ENCODE results near the gene ENPP6. TPM values are rescaled to one million over a fixed set of nuclear protein-coding genes. Genes with fewer than 3 reads are reported as not detected.
"Not testable (repeated sequence)": the region's sequence is repeated elsewhere in the genome, so short reads cannot be mapped to it uniquely, and the experiment has no call there.

Gene ENPP6
- polyA plus RNA-seq, 4 donors: 0.67 to 7.4 (median 5.0) TPM

DNA sequence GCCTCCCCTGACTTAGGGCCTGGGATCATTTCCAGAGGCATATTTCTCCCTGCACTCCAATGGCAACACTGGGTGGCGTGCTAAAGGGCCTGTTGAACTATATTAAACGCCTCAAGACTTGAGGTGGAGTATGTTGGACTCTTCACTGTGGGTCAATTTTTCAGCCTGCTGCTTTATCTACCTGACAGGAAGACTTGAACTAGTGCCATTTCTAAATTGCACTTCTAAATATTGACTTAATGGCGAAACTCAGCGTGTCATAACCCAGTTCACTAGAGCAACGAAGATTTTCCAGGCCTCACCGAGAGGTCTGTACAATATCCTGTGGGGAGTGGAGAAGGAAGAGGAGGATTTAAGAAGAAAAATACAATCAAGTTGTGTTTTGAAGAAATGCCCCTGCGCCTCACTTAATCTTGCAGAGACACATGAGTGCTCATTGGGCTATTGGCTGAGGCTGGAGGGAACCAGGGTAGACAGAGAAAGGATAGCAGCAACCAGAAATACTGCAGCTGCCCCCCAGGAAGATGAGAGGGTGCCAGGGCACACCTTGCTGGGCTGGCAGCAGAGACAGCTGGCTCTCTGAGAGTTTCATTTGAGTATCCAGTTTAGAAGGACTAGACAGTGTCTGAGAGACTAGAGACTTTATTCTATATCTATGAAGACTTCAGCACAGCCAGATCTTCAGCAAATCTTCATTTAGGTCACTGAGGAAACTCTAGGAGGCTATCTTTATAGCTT lies 67.4 kb downstream of the ENPP6 start:
- no peak for DNase-seq (ENCODE audit: low read depth in 4 of 4, low spot score in 3 of 4)

DNA sequence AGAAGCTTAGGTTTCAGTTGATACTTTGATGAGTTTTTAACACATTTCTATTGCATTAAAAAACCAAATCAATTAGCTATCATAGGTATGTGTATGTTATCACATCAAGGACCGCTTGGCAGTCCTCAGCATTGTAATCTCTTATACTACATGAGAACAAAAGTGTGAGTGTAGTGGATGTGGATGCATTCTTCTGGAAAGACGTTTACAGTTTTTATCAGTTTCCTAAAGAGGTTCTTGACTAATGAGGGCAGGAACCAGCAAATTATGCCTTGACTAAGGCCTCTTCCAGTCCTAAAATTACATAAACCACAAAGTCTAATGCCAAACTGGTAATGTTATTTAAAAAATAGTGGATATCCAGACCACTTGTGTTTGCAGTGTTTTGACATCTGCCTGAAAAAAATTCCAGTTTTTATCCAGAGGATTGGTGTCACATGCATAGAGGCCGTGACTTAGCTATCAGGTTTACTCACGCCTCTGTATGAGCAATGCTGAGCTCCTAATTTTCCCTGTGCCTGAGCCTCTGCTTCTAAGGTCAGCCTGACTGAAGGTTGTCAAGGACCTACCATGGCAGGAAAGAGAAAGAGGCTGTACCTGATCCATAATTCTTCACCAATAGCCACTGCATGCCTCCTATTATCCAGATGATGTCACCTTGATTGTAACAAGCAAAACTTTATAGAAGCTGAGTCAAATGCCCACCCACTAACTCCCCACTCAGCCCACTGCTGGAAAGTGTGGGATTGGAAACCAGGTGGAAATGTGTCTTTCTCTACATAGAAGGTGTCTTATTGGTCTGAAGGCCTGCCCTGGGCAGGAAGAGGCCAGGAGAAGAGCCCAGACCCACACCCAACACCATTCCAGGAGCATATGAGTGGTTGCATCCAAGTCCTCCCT lies 68.7 kb downstream of the ENPP6 start:
- no peak for DNase-seq (ENCODE audit: low read depth in 4 of 4, low spot score in 3 of 4)

DNA sequence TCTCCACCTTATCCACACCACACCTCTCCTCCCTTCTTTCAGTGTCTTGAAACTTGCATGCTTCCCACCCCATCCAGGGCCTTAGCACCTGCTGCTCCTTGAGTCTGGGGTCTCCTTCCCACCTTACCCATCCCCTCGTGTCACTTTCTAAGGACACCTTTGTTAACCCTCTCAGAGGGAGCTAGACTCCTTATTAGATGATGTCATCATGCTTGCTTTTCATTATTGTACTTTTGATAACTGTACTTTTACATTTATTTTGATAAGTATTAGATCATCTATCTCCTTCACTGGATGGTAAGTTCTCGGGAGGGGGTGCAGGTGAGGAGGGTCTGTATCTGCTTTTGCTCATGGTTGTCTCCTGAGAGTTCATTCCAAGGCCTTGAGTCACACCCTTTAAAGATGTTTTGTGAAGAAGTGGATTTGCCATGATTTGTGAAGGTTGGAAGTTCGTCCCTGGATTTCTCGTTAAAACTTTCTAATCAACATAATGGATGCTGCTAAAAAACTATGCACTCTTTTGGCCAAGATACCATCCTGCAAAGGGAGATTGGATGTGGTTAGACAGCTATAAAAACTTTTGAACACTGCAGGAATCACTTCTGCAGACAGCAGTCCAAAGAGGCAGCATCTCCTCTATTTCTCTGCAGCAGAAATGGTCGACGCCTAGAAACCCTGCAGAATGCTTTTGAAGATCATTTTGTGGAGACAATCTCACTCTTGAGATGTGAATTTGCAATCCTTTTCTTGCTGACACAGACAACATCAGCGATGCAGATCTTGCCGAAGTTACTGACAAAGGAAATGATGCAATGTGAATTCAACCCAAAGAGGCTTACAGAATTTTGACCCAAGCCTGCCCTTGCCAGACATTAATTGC lies 69.6 kb downstream of the ENPP6 start:
- no peak for DNase-seq (ENCODE audit: low read depth in 4 of 4, low spot score in 3 of 4)

- DNase-seq (ENCODE audit: low read depth in 4 of 4, low spot score in 3 of 4): no peak
Measured at GRCh38 chr4:184146951-184147350, 70.7 kb downstream of the ENPP6 start.

GRCh38 chr4:184145596-184145995 lies 72.1 kb downstream of the ENPP6 start:
- no peak for DNase-seq (ENCODE audit: low read depth in 4 of 4, low spot score in 3 of 4)

GRCh38 chr4:184143770-184144564 lies 73.7 kb downstream of the ENPP6 start:
- DNase-seq (ENCODE audit: low read depth in 4 of 4, low spot score in 3 of 4): no peak

GRCh38 chr4:184142121-184143000 lies 75.3 kb downstream of the ENPP6 start:
- DNase-seq (ENCODE audit: low read depth in 4 of 4, low spot score in 3 of 4): no peak

- not testable (repeated sequence) for DNase-seq (ENCODE audit: low read depth in 4 of 4, low spot score in 3 of 4)
Measured at GRCh38 chr4:184140901-184141300, 76.8 kb downstream of the ENPP6 start.

DNA sequence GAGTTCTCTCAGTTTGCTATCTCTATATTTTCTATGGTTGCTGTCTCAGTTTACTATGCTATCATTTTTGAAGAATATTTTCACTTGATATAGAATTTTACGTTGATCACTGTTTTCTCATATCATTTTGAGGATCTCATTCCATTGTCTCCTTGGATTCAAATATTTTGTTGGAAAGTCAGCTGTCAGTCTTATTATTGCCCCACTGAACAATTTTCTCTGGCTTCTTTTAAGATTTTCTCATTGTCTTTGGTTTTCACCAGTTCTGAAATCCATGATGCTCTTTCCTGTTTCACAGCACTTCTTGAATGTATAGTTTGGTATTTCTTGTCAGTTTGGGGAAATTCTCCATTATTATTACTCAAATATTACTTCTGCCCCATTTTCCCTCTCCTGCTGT lies 81.1 kb downstream of the ENPP6 start:
- DNase-seq (ENCODE audit: low read depth in 4 of 4, low spot score in 3 of 4): no peak

- no peak for DNase-seq (ENCODE audit: low read depth in 4 of 4, low spot score in 3 of 4)
Measured at GRCh38 chr4:184126800-184127199, 90.9 kb downstream of the ENPP6 start.

- DNase-seq (ENCODE audit: low read depth in 4 of 4, low spot score in 3 of 4): no peak
Measured at GRCh38 chr4:184122631-184123408, 94.9 kb downstream of the ENPP6 start.

DNA sequence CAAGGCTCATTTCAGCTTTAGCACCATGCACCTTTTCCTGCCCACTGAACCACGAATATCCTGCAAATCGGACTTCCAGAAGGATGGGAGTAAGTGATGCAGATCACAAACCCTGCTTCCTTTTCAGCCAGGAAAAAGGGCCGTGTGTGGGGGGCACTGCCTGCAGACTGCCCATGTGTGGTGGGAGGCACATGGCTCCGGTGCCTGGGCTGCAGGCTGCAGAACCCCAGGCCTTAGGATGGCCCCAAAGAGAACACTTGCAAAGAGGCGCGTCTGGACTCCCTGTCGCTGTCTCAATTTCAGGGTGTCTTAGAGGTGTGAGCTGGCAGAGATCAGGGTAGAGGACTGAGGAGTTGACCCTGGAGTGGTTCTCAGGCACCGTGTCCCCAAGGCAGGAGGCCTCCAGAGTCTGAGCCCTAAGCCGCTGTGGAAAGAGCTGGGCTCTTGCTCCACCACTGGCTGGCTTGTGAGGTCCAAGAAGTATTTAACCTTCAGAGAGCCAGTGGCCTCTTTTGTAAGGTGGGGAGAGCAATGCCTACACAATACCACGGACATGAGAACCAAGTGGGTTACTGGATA lies 97.0 kb downstream of the ENPP6 start:
- DNase-seq (ENCODE audit: low read depth in 4 of 4, low spot score in 3 of 4): no peak

DNA sequence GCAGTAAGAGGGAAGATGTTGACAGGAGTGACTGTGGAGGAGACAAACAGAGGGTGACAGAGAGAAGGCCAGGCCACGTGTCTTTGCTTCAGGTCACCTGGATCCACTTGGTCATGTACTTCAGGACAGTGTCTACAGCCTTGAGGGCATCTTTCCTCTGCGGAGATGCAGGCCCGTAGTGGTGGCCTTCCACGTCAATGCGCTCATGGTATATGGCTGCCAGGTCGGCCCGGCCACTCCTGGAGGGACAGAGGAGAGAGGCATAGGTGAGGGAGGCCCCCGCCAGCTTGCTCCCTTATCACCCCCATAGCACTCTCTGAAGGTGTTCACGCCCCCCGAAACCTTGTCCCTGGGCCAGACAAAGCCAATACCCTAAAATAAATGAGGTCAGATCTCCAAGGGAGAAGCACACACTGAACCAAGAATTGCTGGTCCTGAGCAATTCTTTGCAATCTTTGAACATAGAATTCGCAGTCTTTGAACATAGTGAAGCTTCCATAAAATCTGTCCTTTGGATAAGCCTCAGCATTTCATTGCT lies 99.9 kb downstream of the ENPP6 start:
- no peak for DNase-seq (ENCODE audit: low read depth in 4 of 4, low spot score in 3 of 4)

DNA sequence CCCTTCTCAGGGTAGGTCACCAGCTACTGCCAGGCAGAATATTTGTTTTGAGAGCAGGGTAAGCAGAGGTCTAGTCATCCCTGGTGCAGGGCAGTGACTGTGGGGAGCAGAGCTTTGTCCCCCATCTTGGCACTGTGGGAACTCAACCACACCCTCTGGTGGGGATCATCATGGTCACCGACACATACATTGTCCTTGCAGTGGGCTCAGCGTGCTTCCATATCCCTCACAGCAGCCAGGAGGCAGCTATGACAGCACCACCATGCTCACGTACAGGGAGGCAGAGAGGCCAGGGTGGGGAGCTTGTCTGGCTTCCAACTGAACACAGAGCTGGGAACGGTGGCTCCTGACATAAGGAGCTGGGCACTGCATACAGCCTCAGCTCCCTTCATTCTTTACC lies 102.3 kb downstream of the ENPP6 start:
- DNase-seq (ENCODE audit: low read depth in 4 of 4, low spot score in 3 of 4): no peak

- DNase-seq (ENCODE audit: low read depth in 4 of 4, low spot score in 3 of 4): no peak
Measured at GRCh38 chr4:184114431-184114830, 103.2 kb downstream of the ENPP6 start.

DNA sequence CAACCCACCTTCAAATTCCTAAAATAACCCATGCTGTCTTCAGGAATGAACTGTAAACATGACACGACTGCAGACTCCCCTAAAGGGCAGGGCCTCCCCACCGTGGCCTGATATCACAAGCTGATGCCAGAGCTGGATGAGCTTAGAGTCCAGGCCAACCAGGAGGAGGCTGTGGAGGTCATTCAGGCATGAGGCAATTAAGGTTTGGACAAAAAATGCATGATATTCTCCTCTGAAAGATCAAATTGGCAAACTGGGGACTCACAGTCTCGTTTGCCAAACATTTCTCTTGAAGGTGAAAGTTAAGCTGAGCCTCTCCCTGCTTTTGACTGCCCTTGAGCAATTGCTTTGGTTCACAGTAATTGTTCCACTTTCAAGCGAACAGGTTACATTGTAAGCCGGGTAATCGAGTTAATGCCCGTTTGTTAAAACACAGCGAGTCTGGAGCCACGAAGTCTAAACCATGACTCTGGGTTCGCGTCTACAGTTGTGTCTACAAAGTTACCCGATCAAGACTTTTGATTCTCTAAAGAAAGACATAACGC lies 105.6 kb downstream of the ENPP6 start:
- DNase-seq (ENCODE audit: low read depth in 4 of 4, low spot score in 3 of 4): no peak

GRCh38 chr4:184111233-184111832 lies 106.3 kb downstream of the ENPP6 start:
- DNase-seq (ENCODE audit: low read depth in 4 of 4, low spot score in 3 of 4): no peak
